BJ (cell line): ENCODE measurements around the gene FAM169A. TPM values are rescaled to one million over a fixed set of nuclear protein-coding genes. Genes with fewer than 3 reads are reported as not detected.
A peak's percentile ranks its signal among the peaks of the same experiment; 100 is the strongest.
"Not testable (repeated sequence)": the region's sequence is repeated elsewhere in the genome, so short reads cannot be mapped to it uniquely, and the experiment has no call there.

Source experiments
- CTCF ChIA-PET: fragments of 350-600 bp; formaldehyde crosslinking; extraction: SDS; loops from one replicate; lab custom pipeline; 2021; ENCODE audit warnings: antibody characterized with exemption, inconsistent platforms; lab: Yijun Ruan, JAX
- POLR2A ChIA-PET: fragments of 300-600 bp; sonication (Branson Sonifier 250); formaldehyde crosslinking; extraction: SDS; loops from one replicate; lab custom pipeline; 2021; ENCODE audit warnings: antibody characterized with exemption; lab: Charles Lee
- DNase-seq: peaks from one replicate; pipeline ENCODE4 v3.0.0-alpha.2; 2011; ENCODE audit warnings: low read depth
- H3K27me3 ChIP-seq: 2 replicates; pipeline ENCODE4 v1.6.0; 2011; ENCODE audit warnings: low read length; ENCODE audit not compliant: control insufficient read depth, insufficient read depth
- H3K36me3 ChIP-seq: 2 replicates; pipeline ENCODE4 v1.5.1; 2011; ENCODE audit warnings: low read length; ENCODE audit not compliant: control insufficient read depth, insufficient read depth
- H3K4me3 ChIP-seq: 2 replicates; pipeline ENCODE4 v1.5.1; 2011; ENCODE audit warnings: low read depth, mild to moderate bottlenecking, control low read depth, low read length
- CTCF ChIP-seq: IDR thresholded peaks from 2 replicates; pipeline ENCODE4 v1.5.1; 2011; ENCODE audit warnings: low read depth, mild to moderate bottlenecking, control low read depth, inconsistent platforms, low read length, moderate library complexity; ENCODE audit not compliant: insufficient read depth
- polyA plus RNA-seq: library from polyadenylated mRNA; depleted of rRNA; stranded (reverse); fragments of >200 nt; gene quantifications from 2 replicates; pipeline ENCODE4 v1.2.3, GENCODE V29; 2011

Gene FAM169A
- polyA plus RNA-seq, 1 experiment, result 0.22 TPM

- Histone ChIP-seq H3K27me3 (peaks cover 7% of the 10 kb centered on the region), H3K36me3 (no peaks in the 10 kb centered on the region), H3K4me3 (peak overlapping the region; percentile 56)
- TF ChIP-seq CTCF, result no peak
- CTCF ChIA-PET, result no interaction called here
- POLR2A ChIA-PET, result no interaction called here
- no peak for DNase-seq
Observed at GRCh38 chr5:74865256-74865803, 857 bp downstream of the FAM169A start.

- DNase-seq, result no peak
- Histone ChIP-seq H3K4me3 (no peak overlapping the region), H3K27me3 (peaks cover 7% of the 10 kb centered on the region), H3K36me3 (no peaks in the 10 kb centered on the region)
- POLR2A ChIA-PET, result no interaction called here
- no peak for TF ChIP-seq CTCF
- CTCF ChIA-PET, result no interaction called here
Observed at GRCh38 chr5:74864823-74865222, 1.4 kb downstream of the FAM169A start.

DNA sequence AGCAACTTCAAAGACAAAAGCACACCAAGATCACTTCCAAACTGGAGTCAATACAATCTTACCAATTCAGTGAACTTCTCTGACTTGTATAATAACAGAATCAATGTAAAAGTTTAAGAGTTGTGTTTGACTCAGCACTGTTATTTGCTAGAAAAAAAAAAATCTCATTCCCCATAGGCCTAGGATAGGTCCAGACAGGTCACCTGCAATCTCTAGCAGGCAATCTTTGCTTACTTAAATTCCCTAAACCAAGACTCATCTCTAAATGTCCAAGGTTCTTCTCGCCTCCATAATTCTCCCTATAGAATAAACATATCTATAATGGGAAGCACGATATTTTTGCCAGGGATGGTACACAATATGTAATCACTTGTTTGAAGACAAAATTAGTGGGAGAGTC, 2.5 kb downstream of the FAM169A start:
- Histone ChIP-seq H3K4me3 (no peak overlapping the region), H3K27me3 (peaks cover 7% of the 10 kb centered on the region), H3K36me3 (no peaks in the 10 kb centered on the region)
- ChIA-PET POLR2A (no interaction called here), CTCF (no interaction called here)
- TF ChIP-seq CTCF, result no peak
- no peak for DNase-seq

- Histone ChIP-seq H3K36me3 (no peaks in the 10 kb centered on the region), H3K4me3 (no peak overlapping the region), H3K27me3 (peaks cover 7% of the 10 kb centered on the region)
- ChIA-PET CTCF (no interaction called here), POLR2A (no interaction called here)
- DNase-seq, result no peak
- no peak for TF ChIP-seq CTCF
Observed at GRCh38 chr5:74862221-74862620, 4.0 kb downstream of the FAM169A start.

GRCh38 chr5:74856975-74857374, 9.2 kb downstream of the FAM169A start:
- H3K27me3 ChIP-seq, H3K36me3 ChIP-seq, H3K4me3 ChIP-seq, DNase-seq, POLR2A ChIA-PET: not testable (repeated sequence)
- CTCF ChIA-PET, result interaction anchor here (0.9 kb wide), 1 partner anchor 13 kb away, joined by 3 read pairs; no protein-coding TSS in a partner anchor

GRCh38 chr5:74853256-74853655, 12.9 kb downstream of the FAM169A start:
- Histone ChIP-seq H3K4me3 (no peak overlapping the region), H3K36me3 (no peaks in the 10 kb centered on the region), H3K27me3 (no peaks in the 10 kb centered on the region)
- POLR2A ChIA-PET, result no interaction called here
- DNase-seq, result no peak
- CTCF ChIA-PET, result no interaction called here
- no peak for TF ChIP-seq CTCF
